GM06990 (cell line): ENCODE measurements around the gene CDKL5.

ENCODE experiments used
- DNase-seq: peaks from one replicate; pipeline ENCODE4 v3.0.0-alpha.2; 2011; ENCODE audit not compliant: insufficient read length; ENCODE audit errors: extremely low read depth
- H3K27me3 ChIP-seq: replicated peaks from 2 replicates; pipeline ENCODE4 v1.6.0; 2011; ENCODE audit warnings: low read length; ENCODE audit not compliant: control insufficient read depth, insufficient read depth
- H3K36me3 ChIP-seq: 2 replicates; pipeline ENCODE4 v1.5.1; 2011; ENCODE audit warnings: low read length; ENCODE audit not compliant: control insufficient read depth, insufficient read depth
- H3K4me3 ChIP-seq: replicated peaks from 2 replicates; pipeline ENCODE4 v1.5.1; 2011; ENCODE audit warnings: low read depth, mild to moderate bottlenecking, control low read depth, low read length
- CTCF ChIP-seq: IDR thresholded peaks from 2 replicates; pipeline ENCODE4 v1.5.1; 2011; ENCODE audit warnings: low read length, control low read depth, mild to moderate bottlenecking, inconsistent platforms; ENCODE audit not compliant: insufficient read depth, poor library complexity, severe bottlenecking

Gene CDKL5

GRCh38 chrX:18542905-18543304, 117.5 kb downstream of the CDKL5 start:
- Histone ChIP-seq H3K4me3 (no peak overlapping the region), H3K36me3 (no peaks in the 10 kb centered on the region), H3K27me3 (no peaks in the 10 kb centered on the region)
- no peak for DNase-seq
- no peak for TF ChIP-seq CTCF

GRCh38 chrX:18543738-18544137, 118.3 kb downstream of the CDKL5 start:
- no peak for DNase-seq
- no peaks in the 10 kb centered on the region for H3K36me3 ChIP-seq
- no peak overlapping the region for H3K4me3 ChIP-seq
- no peak for TF ChIP-seq CTCF
- no peaks in the 10 kb centered on the region for H3K27me3 ChIP-seq

DNA sequence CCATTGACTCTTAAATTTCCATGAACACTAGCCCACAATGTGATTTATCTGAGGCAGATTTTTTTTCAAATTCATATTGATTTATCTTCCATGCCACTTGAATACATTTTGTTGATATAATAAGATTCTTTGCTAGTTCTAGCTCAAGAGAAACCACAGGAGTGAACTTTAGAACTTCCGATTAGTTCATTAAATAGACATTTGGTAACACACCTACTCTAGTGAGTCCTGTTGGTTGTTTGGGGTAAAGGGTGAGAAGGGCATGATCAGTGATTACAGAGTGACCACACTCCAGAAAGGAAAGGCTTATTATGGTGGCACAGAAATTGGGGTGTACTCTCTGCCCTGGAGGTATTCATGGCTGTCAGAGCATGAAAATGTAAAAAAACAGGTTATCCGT, 120.4 kb downstream of the CDKL5 start:
- no peak for DNase-seq
- Histone ChIP-seq H3K4me3 (no peak overlapping the region), H3K27me3 (no peaks in the 10 kb centered on the region), H3K36me3 (no peaks in the 10 kb centered on the region)
- no peak for TF ChIP-seq CTCF

GRCh38 chrX:18548996-18549395, 123.6 kb downstream of the CDKL5 start:
- H3K4me3 ChIP-seq, result no peak overlapping the region
- H3K36me3 ChIP-seq, result no peaks in the 10 kb centered on the region
- no peaks in the 10 kb centered on the region for H3K27me3 ChIP-seq
- no peak for TF ChIP-seq CTCF
- no peak for DNase-seq

DNA sequence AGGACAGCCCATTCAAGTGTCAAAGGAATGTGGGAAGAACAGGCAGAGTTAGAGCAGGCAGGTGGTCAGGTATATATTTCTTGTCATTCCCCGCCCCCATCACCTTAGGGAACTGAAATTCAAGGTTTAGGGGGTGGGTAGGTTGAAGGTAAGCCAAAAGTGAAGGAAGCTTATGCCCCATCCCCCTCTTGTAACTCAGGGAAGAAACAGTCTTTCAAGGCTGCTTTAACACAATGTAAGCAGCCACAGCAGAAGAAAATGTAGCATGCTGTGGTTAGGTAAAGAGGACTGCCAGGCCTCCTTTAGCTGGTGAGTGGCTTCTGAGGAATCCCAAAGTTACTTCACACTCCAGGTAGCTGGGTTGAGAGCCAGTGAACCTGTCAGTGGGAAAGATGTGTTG, 124.2 kb downstream of the CDKL5 start:
- TF ChIP-seq CTCF, result no peak
- H3K36me3 ChIP-seq, result no peaks in the 10 kb centered on the region
- no peak overlapping the region for H3K4me3 ChIP-seq
- no peaks in the 10 kb centered on the region for H3K27me3 ChIP-seq
- DNase-seq, result no peak

DNA sequence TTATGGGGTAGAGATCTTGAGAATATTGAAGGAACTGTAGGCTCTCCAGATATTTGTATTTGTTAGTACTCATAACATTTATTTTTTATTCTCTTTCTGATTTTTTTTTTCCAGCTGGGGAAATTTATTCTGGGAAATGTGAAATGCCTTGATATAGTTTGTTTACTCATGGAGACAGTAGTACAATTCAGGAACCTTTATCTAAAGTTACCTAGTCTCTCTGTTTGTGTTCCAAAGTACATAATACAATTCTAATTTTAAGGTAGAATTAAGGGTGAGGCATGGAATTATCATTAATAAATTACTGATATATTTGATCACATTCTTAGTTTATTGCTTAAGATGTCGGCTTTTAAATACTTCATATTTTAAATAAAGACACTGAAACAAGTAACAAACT, 132.5 kb downstream of the CDKL5 start:
- Histone ChIP-seq H3K36me3 (no peaks in the 10 kb centered on the region), H3K27me3 (no peaks in the 10 kb centered on the region)

More for the DNA sequence above, 132.5 kb downstream of the CDKL5 start:
- no peak for DNase-seq
- no peak overlapping the region for H3K4me3 ChIP-seq
- no peak for TF ChIP-seq CTCF
